ENCODE measurements around the gene KNL1. TPM values are rescaled to one million over a fixed set of nuclear protein-coding genes. Genes with fewer than 3 reads are reported as not detected.
A peak's percentile ranks its signal among the peaks of the same experiment; 100 is the strongest.

The KNL1 gene
- total RNA-seq, 1 donor from 2014 or later, result 6.0 TPM

DNA sequence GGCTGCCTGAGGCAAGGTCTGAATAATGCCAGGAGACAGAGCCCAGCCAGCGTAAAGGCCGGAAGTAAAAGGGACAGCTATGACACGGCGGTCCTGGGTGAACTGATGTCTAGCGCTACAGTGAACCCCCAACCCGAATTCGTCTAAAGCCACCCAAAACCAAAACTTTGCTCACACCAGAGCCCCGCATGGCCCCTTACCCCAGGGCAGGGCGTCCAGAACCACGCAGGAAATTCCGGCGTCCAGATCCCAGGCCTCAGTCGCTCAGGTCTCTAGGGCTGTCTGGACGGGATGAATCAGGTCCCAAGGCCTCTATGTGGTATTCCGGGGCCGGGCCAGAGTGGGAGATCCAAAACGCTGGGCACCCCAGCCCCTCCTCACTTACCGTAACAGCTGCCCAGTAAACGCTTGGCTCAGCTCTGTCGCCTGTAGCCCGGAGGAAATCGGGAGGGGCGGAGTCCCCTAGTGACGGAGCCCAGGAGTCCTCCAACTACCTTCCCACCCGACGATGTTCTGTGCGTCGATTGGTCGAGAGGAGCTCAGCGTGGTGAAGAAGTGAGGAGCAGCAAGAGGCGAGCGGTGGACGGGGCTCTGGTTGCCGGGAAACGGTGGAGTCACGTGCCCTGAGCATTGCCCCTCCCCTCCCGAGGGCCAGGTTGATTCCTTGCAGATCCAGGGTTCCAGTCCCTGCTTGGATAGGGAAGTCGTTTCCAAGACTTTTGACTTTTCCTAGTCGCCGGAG is 29.3 kb upstream of the KNL1 start, which contains the start of gene CCDC32:
CCDC32 (minus strand) TSS at position 452 of the 742 bp plus-strand sequence. CDS start 2,027 bp downstream, outside the sequence.
- TF ChIP-seq, protein P1, sequence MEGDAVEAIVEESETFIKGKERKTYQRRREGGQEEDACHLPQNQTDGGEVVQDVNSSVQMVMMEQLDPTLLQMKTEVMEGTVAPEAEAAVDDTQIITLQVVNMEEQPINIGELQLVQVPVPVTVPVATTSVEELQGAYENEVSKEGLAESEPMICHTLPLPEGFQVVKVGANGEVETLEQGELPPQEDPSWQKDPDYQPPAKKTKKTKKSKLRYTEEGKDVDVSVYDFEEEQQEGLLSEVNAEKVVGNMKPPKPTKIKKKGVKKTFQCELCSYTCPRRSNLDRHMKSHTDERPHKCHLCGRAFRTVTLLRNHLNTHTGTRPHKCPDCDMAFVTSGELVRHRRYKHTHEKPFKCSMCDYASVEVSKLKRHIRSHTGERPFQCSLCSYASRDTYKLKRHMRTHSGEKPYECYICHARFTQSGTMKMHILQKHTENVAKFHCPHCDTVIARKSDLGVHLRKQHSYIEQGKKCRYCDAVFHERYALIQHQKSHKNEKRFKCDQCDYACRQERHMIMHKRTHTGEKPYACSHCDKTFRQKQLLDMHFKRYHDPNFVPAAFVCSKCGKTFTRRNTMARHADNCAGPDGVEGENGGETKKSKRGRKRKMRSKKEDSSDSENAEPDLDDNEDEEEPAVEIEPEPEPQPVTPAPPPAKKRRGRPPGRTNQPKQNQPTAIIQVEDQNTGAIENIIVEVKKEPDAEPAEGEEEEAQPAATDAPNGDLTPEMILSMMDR (IDR thresholded peaks at IDR 0.05), result no peak
- DNase-seq (ENCODE audit: low spot score), result peak; percentile 99
- Mint-ChIP-seq H3K27me3 (ENCODE audit: low read depth) (no peaks in the 10 kb centered on the region), H3K27ac (ENCODE audit: unreplicated experiment) (peak within 1 kb of the TSS; percentile 100), H3K9me3 (ENCODE audit: low read depth) (no peaks in the 10 kb centered on the region), H3K4me1 (ENCODE audit: low read depth) (peaks cover 32% of the 10 kb centered on the region), H3K4me3 (ENCODE audit: unreplicated experiment) (peak within 1 kb of the TSS; percentile 94), H3K36me3 (ENCODE audit: low read depth) (peaks cover 7% of the 10 kb centered on the region)

DNA sequence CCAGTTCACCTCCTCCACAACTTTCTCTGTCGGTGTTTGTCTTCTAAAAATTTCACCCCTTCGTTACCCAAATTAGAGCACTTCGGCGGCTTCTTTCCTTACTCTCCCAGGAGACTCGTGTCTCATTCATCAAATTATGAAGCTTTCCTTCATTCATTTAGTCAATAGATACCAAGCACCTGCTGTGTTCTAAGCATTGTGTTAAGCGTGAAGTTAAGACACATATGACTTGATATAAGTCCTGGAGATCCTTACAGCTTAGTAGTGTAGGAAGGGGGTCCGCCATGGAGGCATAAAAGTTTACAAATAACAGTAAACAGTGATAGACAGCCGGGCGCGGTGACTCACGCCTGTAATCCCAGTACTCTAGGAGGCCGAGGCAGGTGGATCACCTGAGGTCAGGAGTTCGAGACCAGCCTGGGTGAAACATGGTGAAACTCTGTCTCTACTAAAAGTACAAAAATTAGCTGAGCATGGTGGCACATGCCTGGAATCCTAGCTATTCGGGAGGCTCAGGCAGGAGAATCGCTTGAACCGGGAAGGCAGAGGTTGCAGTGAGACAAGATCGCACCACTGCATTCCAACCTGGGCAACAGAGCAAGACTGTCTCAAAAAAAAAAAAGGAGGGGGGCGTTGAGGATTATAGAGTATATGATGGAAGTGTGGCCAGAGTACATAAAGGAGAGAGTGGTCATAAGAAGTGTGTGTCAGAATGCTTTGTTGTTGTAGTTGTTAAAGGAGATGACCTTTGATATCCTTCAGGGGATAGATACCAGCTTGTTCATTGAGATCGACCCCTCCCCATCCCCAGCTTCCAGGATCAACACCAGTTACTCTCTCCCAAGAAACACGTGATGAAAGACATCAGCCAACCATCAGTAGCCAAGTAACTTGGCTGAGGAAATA is 28.5 kb upstream of the KNL1 start:
- peak overlapping the region; percentile 100 for H3K27ac Mint-ChIP-seq (ENCODE audit: unreplicated experiment)
- H3K27me3 Mint-ChIP-seq (ENCODE audit: low read depth), result no peaks in the 10 kb centered on the region
- H3K4me3 Mint-ChIP-seq (ENCODE audit: unreplicated experiment), result peak overlapping the region; percentile 94
- peaks cover 39% of the 10 kb centered on the region for H3K4me1 Mint-ChIP-seq (ENCODE audit: low read depth)
- peaks cover 3% of the 10 kb centered on the region for H3K36me3 Mint-ChIP-seq (ENCODE audit: low read depth)
- no peaks in the 10 kb centered on the region for H3K9me3 Mint-ChIP-seq (ENCODE audit: low read depth)
- TF ChIP-seq, protein P1 (IDR thresholded peaks at IDR 0.05), result no peak
- no peak for DNase-seq (ENCODE audit: low spot score)

DNA sequence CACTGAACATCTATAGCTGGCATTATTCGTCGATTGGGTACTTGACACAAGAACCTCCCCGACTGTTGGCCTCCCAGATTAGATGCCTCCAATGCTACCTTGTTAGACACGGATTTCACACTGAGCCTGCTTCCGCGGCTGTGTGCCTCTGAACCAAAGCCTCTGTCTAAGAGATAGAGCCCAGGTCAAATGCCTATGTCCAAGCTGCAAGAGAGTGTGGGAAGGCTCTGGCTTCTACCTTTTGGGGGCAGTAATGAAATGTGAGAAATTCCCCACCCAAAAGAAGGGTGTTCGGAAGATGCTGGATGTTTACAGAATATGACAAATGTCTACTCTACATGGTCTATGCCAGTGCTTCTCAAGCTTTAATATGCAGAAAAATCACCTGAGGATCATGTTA is 26.9 kb upstream of the KNL1 start:
- no peak overlapping the region for H3K4me3 Mint-ChIP-seq (ENCODE audit: unreplicated experiment)
- no peaks in the 10 kb centered on the region for H3K9me3 Mint-ChIP-seq (ENCODE audit: low read depth)
- no peaks in the 10 kb centered on the region for H3K36me3 Mint-ChIP-seq (ENCODE audit: low read depth)
- no peaks in the 10 kb centered on the region for H3K27me3 Mint-ChIP-seq (ENCODE audit: low read depth)
- no peak overlapping the region for H3K27ac Mint-ChIP-seq (ENCODE audit: unreplicated experiment)
- no peak for DNase-seq (ENCODE audit: low spot score)
- H3K4me1 Mint-ChIP-seq (ENCODE audit: low read depth), result peaks cover 41% of the 10 kb centered on the region
- TF ChIP-seq, protein P1 (IDR thresholded peaks at IDR 0.05), result peak; percentile 41

DNA sequence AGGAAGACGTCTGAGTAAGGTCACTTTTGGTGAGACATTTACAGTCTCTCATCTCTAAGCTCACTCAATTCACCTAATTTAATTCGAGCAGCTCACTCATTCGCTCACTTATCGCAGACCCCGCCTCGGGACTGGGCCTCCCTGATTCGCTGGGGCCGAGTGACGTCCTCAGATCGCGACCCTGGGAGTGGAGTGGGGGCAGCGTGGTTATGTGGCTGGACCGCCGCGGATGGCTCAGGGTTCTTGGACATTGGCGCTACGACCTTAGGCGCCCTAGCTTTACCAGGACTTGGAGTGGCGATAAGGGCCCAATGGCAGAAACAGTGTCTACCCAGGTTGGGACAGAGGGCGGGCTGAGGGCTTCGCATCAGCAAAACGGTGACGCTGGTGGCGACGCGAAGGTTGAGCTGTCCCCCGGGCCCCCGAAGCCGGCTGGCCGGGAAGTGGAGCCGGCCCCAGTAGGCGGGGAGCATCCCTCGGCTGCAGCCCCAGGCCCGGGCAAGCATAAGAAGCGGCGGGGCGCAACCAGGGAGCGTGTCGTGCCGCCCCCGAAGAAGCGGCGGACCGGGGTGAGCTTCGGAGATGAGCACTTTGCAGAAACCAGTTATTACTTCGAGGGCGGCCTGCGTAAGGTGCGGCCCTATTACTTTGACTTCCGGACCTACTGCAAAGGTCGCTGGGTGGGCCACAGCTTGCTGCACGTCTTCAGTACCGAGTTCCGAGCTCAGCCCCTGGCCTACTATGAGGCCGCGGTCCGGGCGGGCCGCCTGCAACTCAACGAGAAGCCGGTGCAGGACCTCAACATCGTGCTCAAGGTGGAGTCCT is 24.7 kb upstream of the KNL1 start, which contains the start of gene RPUSD2:
RPUSD2 (plus strand) TSS at position 171 of the 825 bp plus-strand sequence; CDS start at position 210, 39 bp downstream.
- peak; percentile 97 for DNase-seq (ENCODE audit: low spot score)
- Mint-ChIP-seq H3K36me3 (ENCODE audit: low read depth) (peaks cover 11% of the 10 kb centered on the region), H3K27ac (ENCODE audit: unreplicated experiment) (peak within 1 kb of the TSS; percentile 98), H3K4me3 (ENCODE audit: unreplicated experiment) (peak within 1 kb of the TSS; percentile 97), H3K4me1 (ENCODE audit: low read depth) (peaks cover 26% of the 10 kb centered on the region), H3K9me3 (ENCODE audit: low read depth) (no peaks in the 10 kb centered on the region), H3K27me3 (ENCODE audit: low read depth) (no peaks in the 10 kb centered on the region)
- TF ChIP-seq, protein P1 (IDR thresholded peaks at IDR 0.05), result no peak
